Esophagus muscularis mucosa (tissue), 4 donors: ENCODE measurements around the gene CMC1. TPM values are rescaled to one million over a fixed set of nuclear protein-coding genes. Genes with fewer than 3 reads are reported as not detected.

Source experiments
- DNase-seq: peaks from one replicate; pipeline ENCODE4 v3.0.0-alpha.2; 2017; ENCODE audit errors: extremely low spot score
- H3K27ac ChIP-seq, 4 donors: fragments of 200-600 bp; sonication (generic); replicated peaks in 1 of 4; 1 replicate in 3 of 4; 2 replicates in 1 of 4; pipeline ENCODE4 v1.5.1; 2016 to 2019; ENCODE audit warnings: mild to moderate bottlenecking in 1 of 4
- H3K27me3 ChIP-seq, 4 donors: fragments of 200-600 bp; sonication (generic); one replicate each; pipeline versions ENCODE4 v1.5.1 to v1.6.0; 2016 to 2019
- H3K36me3 ChIP-seq, 4 donors: fragments of 200-600 bp; sonication (generic); one replicate each; pipeline ENCODE4 v1.5.1; 2016 to 2019
- H3K4me1 ChIP-seq, 4 donors: fragments of 200-600 bp; sonication (generic); one replicate each; pipeline ENCODE4 v1.5.1; 2016 to 2019
- H3K4me3 ChIP-seq, 4 donors: fragments of 200-600 bp; sonication (generic); 1 replicate in 2 of 4; 2 replicates in 2 of 4; pipeline ENCODE4 v1.5.1; 2016 to 2019; ENCODE audit warnings: mild to moderate bottlenecking in 4 of 4, moderate library complexity in 1 of 4
- H3K9me3 ChIP-seq, 4 donors: fragments of 200-600 bp; sonication (generic); 1 replicate in 3 of 4; 2 replicates in 1 of 4; pipeline ENCODE4 v1.5.1; 2016 to 2019
- CTCF ChIP-seq, 3 experiments: fragments of 200-600 bp in 2 of 3; fragments of 450-650 bp in 1 of 3; sonication (generic) in 2 of 3; IDR thresholded peaks; one replicate each; pipeline ENCODE4 v1.5.1; 2017 to 2019; ENCODE audit warnings: antibody characterized with exemption in 3 of 3, mild to moderate bottlenecking in 2 of 3, moderate library complexity in 1 of 3
- EP300 ChIP-seq: sonication (generic); formaldehyde crosslinking; IDR thresholded peaks from one replicate; pipeline ENCODE4 v1.6.1; 2017; ENCODE audit warnings: antibody characterized with exemption
- POLR2A ChIP-seq: fragments of 450-650 bp; IDR thresholded peaks from one replicate; pipeline ENCODE4 v1.6.1; 2017; ENCODE audit warnings: antibody characterized with exemption, moderate library complexity, mild to moderate bottlenecking, low read depth
- POLR2AphosphoS5 ChIP-seq, 2 donors: sonication (generic); formaldehyde crosslinking; IDR thresholded peaks; one replicate each; pipeline ENCODE4 v1.6.1; 2017; ENCODE audit warnings: antibody characterized with exemption in 2 of 2
- WGBS: methylation state at CpG from one replicate; pipeline ENCODE4 v1.1.5; 2018; 5-methylcytosine and 5-hydroxymethylcytosine counted together
- intact Hi-C: fragments of 100-400 bp; cut with DNase I; formaldehyde crosslinking; loops from one replicate; pipeline ENCODE4 v1.15.1; 2023
- total RNA-seq, 4 donors: library from RNA; depleted of rRNA; stranded (reverse); fragments of >200 nt; gene quantifications; one replicate each; pipeline versions ENCODE4 v1.1.0 to v1.2.1, GENCODE V29; 2016

The CMC1 gene
- total RNA-seq, 4 donors from 2014 or later: 9.1 to 20.3 (median 15.0) TPM

GRCh38 chr3:28215407-28215806 lies 26.0 kb upstream of the CMC1 start:
- intact Hi-C loops: no loop called here
- TF ChIP-seq EP300 (no peak), POLR2AphosphoS5 (IDR thresholded peaks at IDR 0.05) (no peak), POLR2A (no peak), CTCF (IDR thresholded peaks at IDR 0.05) (no peak)
- Histone ChIP-seq H3K27me3 (no peaks in the 10 kb centered on the region), H3K4me1 (no peaks in the 10 kb centered on the region), H3K27ac (no peak overlapping the region), H3K4me3 (no peak overlapping the region), H3K9me3 (peaks cover 0 to 27% (median 14%) of the 10 kb centered on the region in 4 donors), H3K36me3 (no peaks in the 10 kb centered on the region)
- 77% methylated on average over 3 of the region's 3 CpGs for WGBS
- DNase-seq: no peak

- WGBS: 89% methylated on average over 3 of the region's 3 CpGs
- TF ChIP-seq EP300 (no peak), CTCF (IDR thresholded peaks at IDR 0.05) (no peak), POLR2AphosphoS5 (IDR thresholded peaks at IDR 0.05) (no peak), POLR2A (no peak)
- intact Hi-C loops: no loop called here
- Histone ChIP-seq H3K4me3 (no peak overlapping the region), H3K27me3 (no peaks in the 10 kb centered on the region), H3K9me3 (peaks cover 0 to 20% (median 12%) of the 10 kb centered on the region in 4 donors), H3K4me1 (no peaks in the 10 kb centered on the region), H3K36me3 (no peaks in the 10 kb centered on the region), H3K27ac (no peak overlapping the region)
- DNase-seq: no peak
Measured at GRCh38 chr3:28218071-28218916, 23.1 kb upstream of the CMC1 start.

GRCh38 chr3:28218917-28219198 lies 22.6 kb upstream of the CMC1 start:
- Histone ChIP-seq H3K9me3 (peaks cover 0 to 15% (median 11%) of the 10 kb centered on the region in 4 donors), H3K4me1 (no peaks in the 10 kb centered on the region), H3K27me3 (no peaks in the 10 kb centered on the region), H3K36me3 (no peaks in the 10 kb centered on the region), H3K27ac (no peak overlapping the region), H3K4me3 (no peak overlapping the region)
- intact Hi-C loops: no loop called here
- TF ChIP-seq CTCF (IDR thresholded peaks at IDR 0.05) (no peak), POLR2A (no peak), EP300 (no peak), POLR2AphosphoS5 (IDR thresholded peaks at IDR 0.05) (no peak)
- no peak for DNase-seq

- Histone ChIP-seq H3K27me3 (no peaks in the 10 kb centered on the region), H3K9me3 (no peaks in the 10 kb centered on the region), H3K36me3 (no peaks in the 10 kb centered on the region), H3K4me3 (no peak overlapping the region), H3K27ac (no peak overlapping the region), H3K4me1 (no peaks in the 10 kb centered on the region)
- intact Hi-C loops: no loop called here
- 82% methylated on average over 4 of the region's 4 CpGs for WGBS
- DNase-seq: no peak
- TF ChIP-seq EP300 (no peak), POLR2A (no peak), POLR2AphosphoS5 (IDR thresholded peaks at IDR 0.05) (no peak), CTCF (IDR thresholded peaks at IDR 0.05) (no peak)
Measured at GRCh38 chr3:28224430-28224829, 17.0 kb upstream of the CMC1 start.

GRCh38 chr3:28226020-28226419 lies 15.4 kb upstream of the CMC1 start:
- no peak for DNase-seq
- Histone ChIP-seq H3K4me1 (no peaks in the 10 kb centered on the region), H3K36me3 (no peaks in the 10 kb centered on the region), H3K27me3 (no peaks in the 10 kb centered on the region), H3K4me3 (no peak overlapping the region), H3K9me3 (no peaks in the 10 kb centered on the region), H3K27ac (no peak overlapping the region)
- intact Hi-C loops: no loop called here
- TF ChIP-seq POLR2A: no peak
- no peak for TF ChIP-seq CTCF (IDR thresholded peaks at IDR 0.05)
- no peak for TF ChIP-seq POLR2AphosphoS5 (IDR thresholded peaks at IDR 0.05)
- TF ChIP-seq EP300: no peak
- WGBS: 91% methylated on average over 3 of the region's 3 CpGs
